ENCODE measurements around the gene LAMA1. TPM values are rescaled to one million over a fixed set of nuclear protein-coding genes. Genes with fewer than 3 reads are reported as not detected.
"Not testable (repeated sequence)": the region's sequence is repeated elsewhere in the genome, so short reads cannot be mapped to it uniquely, and the experiment has no call there.

Gene LAMA1
- total RNA-seq, 1 donor from 2014 or later = not detected

DNA sequence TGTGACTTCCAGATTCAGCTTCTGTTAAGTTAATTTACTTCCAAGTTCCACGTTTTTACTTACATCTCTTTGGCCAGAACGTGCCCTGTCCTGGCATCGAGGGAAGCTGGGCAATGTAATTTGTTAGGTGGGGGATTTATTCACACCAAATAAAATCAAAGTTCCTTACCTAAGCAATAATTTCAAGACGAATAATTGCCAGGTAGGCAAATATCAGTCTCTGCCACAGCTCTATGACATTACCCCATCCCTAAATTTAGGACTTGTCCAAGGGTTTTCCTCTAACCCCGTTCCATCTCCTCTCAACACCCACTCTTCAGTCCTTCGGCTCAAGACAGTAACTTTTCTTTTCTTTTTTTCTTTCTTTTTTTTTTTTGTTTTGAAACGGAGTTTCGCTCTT, 38.3 kb upstream of the LAMA1 start:
- H3K27ac ChIP-seq (replicated peaks) = no peak overlapping the region
- no peaks in the 10 kb centered on the region for H3K4me1 ChIP-seq
- H3K36me3 ChIP-seq = no peaks in the 10 kb centered on the region
- no peaks in the 10 kb centered on the region for H3K9me3 ChIP-seq (replicated peaks)
- TF ChIP-seq, protein P1, sequence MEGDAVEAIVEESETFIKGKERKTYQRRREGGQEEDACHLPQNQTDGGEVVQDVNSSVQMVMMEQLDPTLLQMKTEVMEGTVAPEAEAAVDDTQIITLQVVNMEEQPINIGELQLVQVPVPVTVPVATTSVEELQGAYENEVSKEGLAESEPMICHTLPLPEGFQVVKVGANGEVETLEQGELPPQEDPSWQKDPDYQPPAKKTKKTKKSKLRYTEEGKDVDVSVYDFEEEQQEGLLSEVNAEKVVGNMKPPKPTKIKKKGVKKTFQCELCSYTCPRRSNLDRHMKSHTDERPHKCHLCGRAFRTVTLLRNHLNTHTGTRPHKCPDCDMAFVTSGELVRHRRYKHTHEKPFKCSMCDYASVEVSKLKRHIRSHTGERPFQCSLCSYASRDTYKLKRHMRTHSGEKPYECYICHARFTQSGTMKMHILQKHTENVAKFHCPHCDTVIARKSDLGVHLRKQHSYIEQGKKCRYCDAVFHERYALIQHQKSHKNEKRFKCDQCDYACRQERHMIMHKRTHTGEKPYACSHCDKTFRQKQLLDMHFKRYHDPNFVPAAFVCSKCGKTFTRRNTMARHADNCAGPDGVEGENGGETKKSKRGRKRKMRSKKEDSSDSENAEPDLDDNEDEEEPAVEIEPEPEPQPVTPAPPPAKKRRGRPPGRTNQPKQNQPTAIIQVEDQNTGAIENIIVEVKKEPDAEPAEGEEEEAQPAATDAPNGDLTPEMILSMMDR (IDR thresholded peaks at IDR 0.05; ENCODE audit: borderline replicate concordance) = no peak
- no peak for DNase-seq
- peaks cover 16% of the 10 kb centered on the region for H3K27me3 ChIP-seq (ENCODE audit: low read depth)
- H3K4me3 ChIP-seq = no peak overlapping the region
- intact Hi-C loops (cut with micrococcal nuclease) = no loop called here

DNA sequence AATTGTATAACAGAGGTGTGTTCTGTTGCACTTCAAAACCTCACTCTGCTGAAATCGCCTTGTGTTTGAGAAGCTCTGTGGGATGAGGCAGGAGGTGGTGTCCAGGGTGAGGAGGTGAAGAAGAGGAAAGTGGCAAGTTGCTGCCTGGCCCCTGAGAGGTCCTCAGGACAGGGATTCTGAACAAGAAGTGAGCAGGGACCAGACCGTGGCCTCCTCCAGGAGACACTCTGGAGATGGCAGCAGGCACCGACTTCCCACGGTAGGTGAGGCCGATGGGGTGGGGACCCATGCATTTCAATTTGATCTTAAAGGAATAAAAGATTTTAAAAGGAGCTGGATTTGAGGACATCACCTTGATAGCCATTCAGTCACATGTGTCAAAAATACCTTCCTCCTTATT, 37.5 kb upstream of the LAMA1 start:
- no peak for DNase-seq
- intact Hi-C loops (cut with micrococcal nuclease) = no loop called here
- H3K9me3 ChIP-seq (replicated peaks) = no peaks in the 10 kb centered on the region
- peaks cover 16% of the 10 kb centered on the region for H3K27me3 ChIP-seq (ENCODE audit: low read depth)
- H3K36me3 ChIP-seq = no peaks in the 10 kb centered on the region
- no peaks in the 10 kb centered on the region for H3K4me1 ChIP-seq
- H3K4me3 ChIP-seq = no peak overlapping the region
- no peak overlapping the region for H3K27ac ChIP-seq (replicated peaks)
- TF ChIP-seq, protein P1 (IDR thresholded peaks at IDR 0.05; ENCODE audit: borderline replicate concordance) = no peak

DNA sequence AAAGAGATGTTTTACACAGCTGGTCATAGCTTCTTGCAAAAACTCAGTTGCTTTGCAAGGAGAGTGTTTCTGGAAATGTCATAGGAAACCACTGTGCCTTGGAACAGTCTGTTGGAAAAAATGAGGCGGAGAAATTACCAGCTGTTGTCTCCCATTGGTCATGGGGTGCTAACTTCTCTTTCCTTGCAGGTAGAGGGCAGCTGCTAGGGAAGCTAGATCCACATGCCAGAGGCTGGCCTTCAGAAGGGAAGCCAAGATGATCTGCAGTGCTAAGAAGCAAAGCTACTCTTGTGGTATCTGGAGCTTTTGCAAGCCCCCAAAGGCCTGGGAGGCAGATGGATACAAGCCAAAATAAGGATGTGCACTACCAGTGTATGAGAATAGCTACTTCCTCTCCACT, 34.8 kb upstream of the LAMA1 start:
- DNase-seq = no peak
- intact Hi-C loops (cut with micrococcal nuclease) = no loop called here
- H3K27me3 ChIP-seq (ENCODE audit: low read depth) = peaks cover 14% of the 10 kb centered on the region
- H3K4me3 ChIP-seq = no peak overlapping the region
- H3K27ac ChIP-seq (replicated peaks) = no peak overlapping the region
- TF ChIP-seq, protein P1 (IDR thresholded peaks at IDR 0.05; ENCODE audit: borderline replicate concordance) = no peak
- no peaks in the 10 kb centered on the region for H3K36me3 ChIP-seq
- H3K9me3 ChIP-seq (replicated peaks) = no peaks in the 10 kb centered on the region
- no peaks in the 10 kb centered on the region for H3K4me1 ChIP-seq

DNA sequence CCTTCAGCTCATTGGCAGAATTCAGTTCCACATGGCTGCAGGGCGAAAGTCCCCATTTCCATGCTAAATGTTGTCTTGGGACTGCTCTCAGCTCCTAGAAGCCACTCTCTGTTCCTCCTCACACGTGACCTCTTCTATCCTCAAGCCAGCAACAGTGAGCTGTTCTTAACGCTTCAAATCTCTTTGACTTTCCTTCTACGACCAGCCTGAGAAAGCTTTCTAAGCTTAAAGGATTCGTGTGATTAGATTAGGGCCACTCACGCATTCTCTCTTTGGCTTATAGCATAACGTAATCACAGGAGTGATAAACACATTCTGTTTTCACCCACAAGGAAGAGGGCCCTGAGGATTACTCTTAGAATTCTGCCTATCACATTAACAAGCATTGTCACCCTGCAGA, 29.8 kb upstream of the LAMA1 start:
- H3K36me3 ChIP-seq = no peaks in the 10 kb centered on the region
- TF ChIP-seq, protein P1 (IDR thresholded peaks at IDR 0.05; ENCODE audit: borderline replicate concordance) = no peak
- H3K4me3 ChIP-seq = no peak overlapping the region
- no peaks in the 10 kb centered on the region for H3K9me3 ChIP-seq (replicated peaks)
- peaks cover 31% of the 10 kb centered on the region for H3K27me3 ChIP-seq (ENCODE audit: low read depth)
- H3K27ac ChIP-seq (replicated peaks) = no peak overlapping the region
- H3K4me1 ChIP-seq = no peaks in the 10 kb centered on the region
- intact Hi-C loops (cut with micrococcal nuclease) = no loop called here
- no peak for DNase-seq

DNA sequence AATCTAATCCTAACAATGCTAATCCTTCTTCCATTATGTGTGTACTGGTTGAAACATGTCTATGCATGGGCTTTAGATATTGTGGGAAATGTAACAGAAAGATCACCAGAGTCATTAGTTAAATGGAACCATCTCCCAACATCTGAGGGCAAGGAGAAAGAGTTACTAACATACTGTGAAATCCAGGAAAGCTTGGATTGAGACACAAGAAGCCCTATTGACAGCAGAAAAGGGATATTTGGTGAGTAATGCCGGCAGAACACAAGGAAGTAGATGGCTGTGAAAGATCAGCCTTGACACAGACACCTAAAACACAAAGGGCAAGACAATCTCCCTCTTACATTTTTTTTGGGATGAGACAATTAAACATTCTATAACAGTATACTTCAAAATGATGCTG, 28.5 kb upstream of the LAMA1 start:
- Histone ChIP-seq H3K36me3 (no peaks in the 10 kb centered on the region), H3K4me3 (no peak overlapping the region), H3K9me3 (replicated peaks) (peaks cover 8% of the 10 kb centered on the region), H3K4me1 (no peaks in the 10 kb centered on the region), H3K27ac (replicated peaks) (no peak overlapping the region), H3K27me3 (ENCODE audit: low read depth) (peaks cover 31% of the 10 kb centered on the region)
- TF ChIP-seq, protein P1 (IDR thresholded peaks at IDR 0.05; ENCODE audit: borderline replicate concordance) = no peak
- intact Hi-C loops (cut with micrococcal nuclease) = no loop called here
- no peak for DNase-seq

DNA sequence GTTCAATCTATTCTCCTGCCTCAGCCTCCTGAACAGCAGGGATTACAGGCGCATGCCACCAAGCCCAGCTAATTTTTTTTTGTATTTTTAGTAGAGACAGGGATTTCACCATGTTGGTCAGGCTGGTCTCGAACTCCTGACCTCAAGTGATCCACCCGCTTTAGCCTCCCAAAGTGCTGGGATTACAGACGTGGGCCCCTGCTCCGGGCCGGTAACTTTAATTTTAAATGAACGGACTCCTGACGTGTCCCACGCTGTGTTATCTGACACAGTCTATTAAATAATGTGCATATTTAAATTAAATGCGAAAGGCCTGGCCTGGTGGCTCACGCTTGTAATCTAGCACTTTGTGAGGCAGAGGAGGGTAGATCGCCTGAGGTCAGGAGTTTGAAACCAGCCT, 27.3 kb upstream of the LAMA1 start:
- intact Hi-C loops (cut with micrococcal nuclease); H3K4me1 ChIP-seq; H3K27ac ChIP-seq (replicated peaks); H3K9me3 ChIP-seq (replicated peaks); H3K36me3 ChIP-seq; H3K4me3 ChIP-seq; DNase-seq: not testable (repeated sequence)
- peaks cover 29% of the 10 kb centered on the region for H3K27me3 ChIP-seq (ENCODE audit: low read depth)
